ENCODE results near the gene SMCR8. TPM values are rescaled to one million over a fixed set of nuclear protein-coding genes. Genes with fewer than 3 reads are reported as not detected.
A peak's percentile ranks its signal among the peaks of the same experiment; 100 is the strongest.

Gene SMCR8
- total RNA-seq, 1 donor from 2014 or later: 12.3 TPM

GRCh38 chr17:18344021-18344420, 28.9 kb downstream of the SMCR8 start:
- H3K4me1 ChIP-seq: no peaks in the 10 kb centered on the region
- no peaks in the 10 kb centered on the region for H3K9me3 ChIP-seq (replicated peaks)
- peaks cover 62% of the 10 kb centered on the region for H3K36me3 ChIP-seq
- DNase-seq: no peak
- H3K4me3 ChIP-seq: no peak overlapping the region
- intact Hi-C loops (cut with micrococcal nuclease): no loop called here
- no peak for TF ChIP-seq CTCF (IDR thresholded peaks at IDR 0.05; ENCODE audit: borderline replicate concordance)
- H3K27me3 ChIP-seq (ENCODE audit: low read depth): no peaks in the 10 kb centered on the region
- H3K27ac ChIP-seq (replicated peaks): no peak overlapping the region

GRCh38 chr17:18353541-18353940, 38.4 kb downstream of the SMCR8 start:
- no peak overlapping the region for H3K4me3 ChIP-seq
- no peak for TF ChIP-seq CTCF (IDR thresholded peaks at IDR 0.05; ENCODE audit: borderline replicate concordance)
- no peaks in the 10 kb centered on the region for H3K9me3 ChIP-seq (replicated peaks)
- no peaks in the 10 kb centered on the region for H3K27me3 ChIP-seq (ENCODE audit: low read depth)
- H3K4me1 ChIP-seq: no peaks in the 10 kb centered on the region
- peaks cover 38% of the 10 kb centered on the region for H3K36me3 ChIP-seq
- H3K27ac ChIP-seq (replicated peaks): no peak overlapping the region
- intact Hi-C loops (cut with micrococcal nuclease): no loop called here
- DNase-seq: no peak

GRCh38 chr17:18356624-18357023, 41.5 kb downstream of the SMCR8 start:
- Histone ChIP-seq H3K27ac (replicated peaks) (peak overlapping the region; percentile 51), H3K36me3 (peaks cover 31% of the 10 kb centered on the region), H3K4me1 (peaks cover 1% of the 10 kb centered on the region), H3K9me3 (replicated peaks) (no peaks in the 10 kb centered on the region), H3K4me3 (no peak overlapping the region), H3K27me3 (ENCODE audit: low read depth) (no peaks in the 10 kb centered on the region)
- intact Hi-C loops (cut with micrococcal nuclease): no loop called here
- peak; percentile 21 for DNase-seq
- no peak for TF ChIP-seq CTCF (IDR thresholded peaks at IDR 0.05; ENCODE audit: borderline replicate concordance)

- H3K36me3 ChIP-seq: peaks cover 1% of the 10 kb centered on the region
- H3K4me3 ChIP-seq: no peak overlapping the region
- TF ChIP-seq CTCF (IDR thresholded peaks at IDR 0.05; ENCODE audit: borderline replicate concordance): no peak
- no peaks in the 10 kb centered on the region for H3K27me3 ChIP-seq (ENCODE audit: low read depth)
- peaks cover 24% of the 10 kb centered on the region for H3K4me1 ChIP-seq
- DNase-seq: no peak
- no peak overlapping the region for H3K27ac ChIP-seq (replicated peaks)
- intact Hi-C loops (cut with micrococcal nuclease): no loop called here
- no peaks in the 10 kb centered on the region for H3K9me3 ChIP-seq (replicated peaks)
Measured at GRCh38 chr17:18360518-18360917, 45.4 kb downstream of the SMCR8 start.

GRCh38 chr17:18361837-18362697, 47.0 kb downstream of the SMCR8 start:
- H3K4me1 ChIP-seq: peaks cover 24% of the 10 kb centered on the region
- H3K4me3 ChIP-seq: peak overlapping the region; percentile 86
- TF ChIP-seq CTCF (IDR thresholded peaks at IDR 0.05; ENCODE audit: borderline replicate concordance): no peak
- H3K27me3 ChIP-seq (ENCODE audit: low read depth): no peaks in the 10 kb centered on the region
- H3K9me3 ChIP-seq (replicated peaks): peaks cover 5% of the 10 kb centered on the region
- intact Hi-C loops (cut with micrococcal nuclease): no loop called here
- no peaks in the 10 kb centered on the region for H3K36me3 ChIP-seq
- DNase-seq: no peak
- peak overlapping the region; percentile 81 for H3K27ac ChIP-seq (replicated peaks)
